ENCODE results near the gene SPRED2.
A peak's percentile ranks its signal among the peaks of the same experiment; 100 is the strongest.

The SPRED2 gene

DNA sequence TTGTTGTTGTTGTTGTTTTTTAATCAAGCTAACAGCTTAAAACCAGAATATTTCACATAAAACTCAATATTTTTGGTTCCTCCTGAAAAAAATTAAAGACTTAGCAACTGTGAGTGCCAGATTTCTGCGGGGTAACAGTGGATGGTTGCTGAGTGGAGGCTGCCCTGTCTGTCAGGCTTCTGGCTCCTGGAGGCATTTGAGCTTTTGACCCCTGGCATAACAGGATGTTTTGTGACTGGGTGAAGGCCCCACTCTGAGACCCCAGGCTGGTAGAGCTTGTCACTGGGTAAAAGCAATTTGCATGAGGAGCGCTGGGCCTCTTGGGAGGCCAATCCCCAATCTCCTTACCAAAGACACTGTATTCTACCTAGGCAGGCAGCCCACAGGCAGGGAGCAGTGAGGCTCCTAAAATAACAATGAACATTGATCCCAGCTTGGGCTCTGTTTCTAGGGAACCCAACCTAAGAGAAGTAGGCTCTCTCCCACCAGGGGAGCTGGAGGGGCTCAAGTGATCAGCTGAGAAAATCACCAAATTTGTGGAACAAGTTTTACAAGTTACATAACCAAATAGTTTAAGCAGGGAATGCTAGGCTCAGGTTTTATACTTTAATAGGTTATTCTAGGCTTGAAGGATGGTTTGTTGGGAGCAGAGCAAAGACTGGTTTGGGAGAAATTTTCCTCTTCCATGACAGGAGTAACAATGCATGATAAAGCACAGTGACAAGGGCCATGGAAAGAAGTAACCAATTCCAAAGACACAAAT lies 5.9 kb upstream of the SPRED2 start:
- DNase-seq = no peak

DNA sequence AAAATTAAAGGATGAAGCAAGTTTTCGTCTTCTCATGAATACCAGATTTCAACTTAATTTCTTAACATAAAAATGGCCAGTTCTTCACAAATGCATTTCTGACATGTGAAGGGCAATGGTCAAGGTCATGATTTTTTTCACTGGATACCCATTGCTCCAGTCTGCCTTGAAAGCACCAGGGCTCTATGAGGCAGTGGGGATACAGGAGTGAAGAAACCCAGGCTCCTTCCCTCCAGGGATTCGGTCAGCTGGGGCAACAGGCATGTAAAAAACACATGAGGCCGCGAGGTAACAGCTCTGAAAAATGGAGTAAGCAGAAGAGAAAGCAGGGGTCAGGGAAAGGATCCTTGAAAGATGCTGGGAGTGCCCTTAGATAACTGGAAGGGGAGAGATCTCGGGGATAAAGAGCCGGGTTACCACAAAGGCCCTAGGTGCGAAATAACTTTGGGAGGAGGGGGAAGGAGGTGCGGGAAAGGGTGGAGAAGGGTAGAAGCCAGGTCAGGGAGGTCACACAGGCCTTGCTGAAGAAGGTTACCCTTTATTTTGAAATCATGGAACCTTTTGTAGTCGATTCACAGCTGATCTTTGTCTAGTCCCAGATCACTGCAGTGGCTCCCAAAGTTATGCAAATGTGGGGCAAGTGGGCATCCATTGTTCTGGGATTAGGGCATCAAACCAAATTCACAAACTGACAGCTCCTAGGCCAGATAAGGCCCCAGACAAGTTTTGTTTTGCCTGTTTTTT lies 5.2 kb upstream of the SPRED2 start:
- DNase-seq = no peak

DNA sequence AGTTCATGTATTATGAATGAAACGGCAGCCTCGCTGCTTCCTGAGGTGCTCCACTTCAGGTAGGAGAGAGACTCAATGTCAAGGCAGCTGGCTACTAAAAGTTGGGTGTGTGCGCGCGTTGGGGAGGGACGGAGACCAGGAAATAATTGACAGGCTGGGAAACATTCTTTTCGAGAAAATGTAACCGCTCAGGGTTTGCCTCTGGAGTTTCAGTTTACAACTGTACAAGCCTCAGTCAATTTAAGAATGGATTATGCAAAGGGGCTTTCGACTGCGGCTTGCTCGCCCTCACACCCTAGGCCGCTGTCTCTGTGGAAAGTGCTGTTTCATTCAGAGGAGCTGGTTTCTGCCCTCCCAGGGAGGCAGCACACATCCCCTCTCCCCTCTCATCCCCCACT lies 4.4 kb upstream of the SPRED2 start:
- no peak for DNase-seq

DNA sequence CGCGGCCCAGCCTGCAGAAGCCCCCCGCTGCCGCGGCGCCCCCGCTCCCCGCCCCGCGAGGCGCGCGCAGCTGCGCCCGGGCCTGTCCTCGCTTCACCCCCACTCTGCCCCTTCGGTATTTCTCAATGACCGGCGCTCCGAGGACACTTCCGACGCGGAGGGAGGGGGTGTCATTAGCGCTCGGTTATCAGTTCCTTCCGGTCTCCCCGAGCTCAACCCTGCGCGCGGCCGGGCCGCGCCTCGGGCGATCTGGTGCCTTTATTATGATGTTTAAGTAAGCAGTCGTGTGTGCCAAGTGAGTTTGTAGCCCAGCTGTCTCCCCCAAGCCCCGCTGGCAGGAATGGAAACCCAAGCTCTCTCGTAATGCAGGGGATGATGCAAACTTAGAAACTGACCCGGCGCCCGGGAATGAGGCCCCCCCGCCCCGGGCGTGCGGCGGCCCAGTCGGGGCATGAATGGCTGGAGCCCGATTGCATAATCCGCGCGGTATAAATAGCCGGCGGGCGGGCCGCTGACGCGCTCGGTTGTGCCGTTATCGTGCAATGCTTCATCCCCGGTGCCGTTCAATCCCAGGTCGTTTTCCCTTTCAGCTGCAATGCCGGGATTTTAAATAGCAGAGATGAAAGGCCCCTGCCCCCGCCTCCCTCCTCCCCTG lies 3.9 kb upstream of the SPRED2 start:
- DNase-seq = peak; percentile 58

DNA sequence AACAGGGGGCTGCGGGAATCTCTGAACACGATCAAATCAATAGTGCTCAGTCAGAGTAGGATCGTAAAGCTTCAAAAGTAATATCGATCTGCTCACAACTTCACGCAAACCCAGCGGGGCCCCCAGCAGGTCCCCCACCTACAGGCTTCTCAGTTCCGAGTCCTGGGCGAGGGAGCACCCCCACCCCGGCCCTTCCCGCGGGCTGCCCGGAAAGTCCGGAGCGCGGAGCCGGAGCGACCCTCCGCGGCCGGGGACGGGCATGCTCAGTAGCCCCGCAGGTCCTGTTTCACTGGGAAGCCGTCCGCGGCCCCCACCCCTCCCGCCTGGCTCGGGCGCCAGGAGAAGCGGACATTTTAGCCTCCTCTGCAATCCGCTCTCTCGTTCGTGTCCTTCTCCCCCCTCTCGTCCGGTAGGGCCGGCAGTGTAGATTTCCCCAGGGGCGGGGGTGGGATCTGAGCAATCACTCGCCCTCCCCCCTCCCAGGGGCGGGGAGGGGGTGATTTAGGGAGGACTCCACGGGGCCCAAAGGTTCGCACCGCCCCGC lies 3.3 kb upstream of the SPRED2 start:
- DNase-seq = peak; percentile 75

DNA sequence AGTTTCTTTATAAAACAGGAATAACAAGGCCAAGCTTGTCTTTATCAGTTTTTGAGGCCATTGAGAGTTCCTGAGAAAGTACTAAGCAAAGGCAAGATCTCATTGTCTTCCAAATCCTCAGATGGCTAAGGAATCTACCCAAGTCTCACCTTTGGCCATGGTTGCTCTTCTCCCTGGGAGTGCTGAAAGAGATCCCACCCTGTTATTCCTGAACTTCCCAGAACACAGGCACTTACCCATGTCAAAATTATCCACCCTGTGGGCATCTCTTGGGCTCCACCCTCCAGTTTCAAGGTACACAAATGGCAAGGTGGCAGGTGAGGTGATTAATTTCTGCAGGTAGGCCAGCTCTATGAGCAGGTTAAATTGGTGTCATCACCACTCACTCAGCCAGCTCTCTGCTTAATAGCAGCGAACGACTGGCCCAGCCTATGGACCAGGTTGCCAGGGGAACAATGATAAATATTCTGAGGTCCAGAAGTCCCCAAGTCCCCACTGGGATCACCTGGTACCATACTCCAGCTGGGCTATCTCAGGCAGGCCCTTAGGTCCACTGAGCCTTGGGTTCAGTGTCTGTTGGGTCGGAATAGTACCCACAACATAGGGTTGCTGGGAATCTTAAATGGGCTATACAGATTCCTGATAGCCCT lies 2.3 kb upstream of the SPRED2 start:
- DNase-seq = no peak

DNA sequence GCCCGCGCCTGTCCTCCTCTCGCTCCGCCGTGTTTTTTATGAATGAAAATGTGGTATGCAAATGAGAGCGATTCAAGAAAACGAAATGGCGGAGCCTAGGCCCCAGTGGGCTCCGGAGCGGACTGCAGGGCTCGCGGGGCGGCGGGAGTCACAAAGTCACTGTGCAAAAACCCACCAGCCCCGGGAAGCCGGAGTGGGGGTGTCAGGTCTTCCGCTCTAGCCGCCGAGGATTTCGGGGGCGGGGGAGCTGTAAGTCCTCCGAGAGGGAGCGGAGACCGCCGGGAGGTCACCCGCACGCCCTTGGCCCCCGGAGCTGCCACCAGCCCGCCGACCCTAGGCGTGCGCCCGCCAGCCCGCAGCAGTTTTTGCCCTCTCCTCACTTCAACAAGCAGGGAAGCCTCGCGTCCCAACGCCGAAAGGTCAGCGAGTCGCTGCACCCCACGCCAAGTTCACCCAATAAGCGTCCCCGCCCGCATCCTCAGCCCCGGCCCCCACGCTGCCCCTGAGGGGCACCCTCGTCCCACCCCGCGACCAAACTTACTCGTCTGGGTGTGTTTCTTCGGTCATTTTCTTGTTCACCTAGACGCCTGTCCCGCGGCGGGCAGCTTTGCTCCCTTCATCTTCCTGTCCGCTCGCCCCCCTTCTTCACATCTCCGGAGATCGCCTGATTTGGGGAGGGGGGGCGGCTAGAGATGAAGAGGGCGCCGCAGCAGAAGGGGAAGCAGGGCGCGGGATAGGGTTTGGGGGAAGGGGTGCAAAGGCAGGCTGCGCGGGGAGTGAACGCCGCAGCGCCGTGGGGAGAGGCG lies 775 bp downstream of the SPRED2 start:
- peak; percentile 70 for DNase-seq

DNA sequence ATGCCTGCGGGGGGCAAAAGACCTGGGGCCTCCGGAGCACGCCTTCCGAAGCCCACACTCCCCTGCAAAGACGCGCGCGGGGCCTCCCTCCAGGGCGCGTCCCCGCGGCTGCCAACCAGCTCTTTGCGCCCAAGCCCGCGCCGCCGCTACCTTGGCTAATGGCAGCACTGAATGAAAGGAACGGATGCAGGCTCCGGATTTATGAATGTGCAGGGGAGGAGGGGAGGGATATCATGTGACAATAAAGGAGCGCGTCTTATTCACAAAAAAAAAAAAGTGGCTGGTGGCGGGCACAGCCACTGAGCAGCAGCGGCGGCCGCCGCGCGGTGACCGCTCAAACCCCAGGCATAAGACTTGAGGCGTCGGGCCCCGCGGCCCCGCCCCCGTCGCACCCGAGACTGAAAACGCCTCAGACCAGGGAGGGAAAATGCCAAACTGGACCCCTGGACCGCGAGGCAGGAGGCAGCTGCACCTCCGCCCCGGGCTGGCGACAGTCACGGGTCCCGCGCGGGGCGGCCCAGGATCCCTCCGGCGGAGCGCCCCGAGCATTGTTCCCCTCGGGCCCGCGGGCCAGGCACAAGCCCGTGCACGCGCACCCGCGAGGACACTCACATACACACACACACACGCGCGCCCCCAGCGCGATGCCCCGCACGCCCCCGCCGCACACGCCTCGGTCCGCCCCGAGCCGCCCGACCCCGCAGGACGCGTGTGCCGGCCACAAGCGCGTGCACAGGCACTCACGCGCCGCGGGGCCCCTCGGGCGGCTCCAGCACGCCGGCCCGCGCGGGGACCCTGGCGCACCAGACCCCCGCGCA lies 1.6 kb downstream of the SPRED2 start:
- peak; percentile 91 for DNase-seq

DNA sequence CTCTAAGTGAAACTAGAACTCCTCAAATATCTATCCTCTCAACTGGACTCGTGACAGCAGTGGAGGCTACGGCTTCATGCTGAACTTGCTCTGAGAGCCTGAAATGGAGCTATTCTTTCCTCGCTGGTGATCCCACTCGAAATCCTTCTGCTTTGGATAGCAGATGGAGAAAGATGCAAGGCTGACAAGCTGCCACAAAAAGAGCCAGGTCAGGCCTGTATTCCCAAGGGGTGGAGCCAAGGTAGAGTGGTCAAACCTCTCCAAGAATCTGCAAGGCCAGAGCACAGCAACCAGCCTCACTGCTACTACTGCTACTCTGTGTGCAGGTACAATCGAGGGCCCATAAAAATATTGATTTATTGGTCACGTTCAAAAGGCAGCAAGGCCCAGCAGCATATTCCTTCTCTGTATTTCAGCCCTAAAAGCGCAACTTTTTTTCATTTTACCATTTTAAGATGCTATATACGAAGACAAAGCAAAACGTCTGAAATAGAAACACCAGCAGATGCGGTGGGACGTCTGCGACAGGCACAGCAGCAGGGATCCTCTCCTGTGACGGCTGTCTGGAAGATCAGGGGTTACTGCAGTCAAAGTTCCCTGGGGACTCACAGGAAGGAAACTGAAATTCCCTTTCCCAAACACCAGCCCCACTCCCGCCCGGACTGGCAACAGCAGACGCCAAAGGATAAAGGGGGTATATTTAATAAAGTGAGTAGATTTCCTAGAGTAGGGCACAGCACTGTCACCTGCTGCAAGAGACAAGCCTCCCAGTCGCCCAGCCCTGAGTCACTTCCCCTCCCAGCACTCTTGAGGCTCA lies 2.4 kb downstream of the SPRED2 start:
- peak; percentile 78 for DNase-seq

DNA sequence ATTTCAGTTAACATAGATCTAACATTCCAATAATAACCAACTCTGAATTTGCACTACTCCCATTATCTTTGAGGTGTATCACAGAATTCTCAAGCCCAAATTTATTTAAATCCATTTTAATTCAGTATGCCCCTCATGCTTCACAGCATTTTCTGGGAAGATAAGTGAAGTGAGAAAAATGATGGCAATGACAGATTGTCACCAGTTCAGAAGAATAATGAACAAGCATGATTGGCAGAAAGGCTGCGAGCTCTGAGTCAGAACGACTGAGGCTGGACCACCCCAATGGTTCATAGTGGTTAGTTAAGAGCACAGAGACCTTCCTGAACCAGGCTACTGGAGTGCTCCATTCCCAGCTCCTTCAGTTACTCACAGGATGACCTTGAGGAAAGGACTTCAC lies 4.9 kb downstream of the SPRED2 start:
- no peak for DNase-seq

DNA sequence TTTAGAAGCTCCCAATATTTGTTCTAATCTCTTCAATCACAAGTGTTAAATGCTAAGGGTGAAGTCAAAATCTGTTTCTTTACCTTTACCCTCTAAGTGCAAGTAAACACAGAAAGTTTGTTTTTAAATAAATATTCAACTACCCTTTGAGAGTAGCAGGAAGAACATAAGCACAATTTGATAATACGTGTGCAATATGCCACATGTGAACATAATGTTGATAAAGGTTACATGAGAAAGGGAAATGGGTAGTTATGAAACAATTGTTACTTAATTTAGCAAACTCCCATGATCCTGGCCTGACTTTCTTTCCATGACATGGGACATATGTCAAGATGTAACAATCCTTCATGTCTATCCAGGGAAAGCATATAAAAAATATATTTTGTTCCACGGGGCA lies 7.1 kb downstream of the SPRED2 start:
- no peak for DNase-seq

DNA sequence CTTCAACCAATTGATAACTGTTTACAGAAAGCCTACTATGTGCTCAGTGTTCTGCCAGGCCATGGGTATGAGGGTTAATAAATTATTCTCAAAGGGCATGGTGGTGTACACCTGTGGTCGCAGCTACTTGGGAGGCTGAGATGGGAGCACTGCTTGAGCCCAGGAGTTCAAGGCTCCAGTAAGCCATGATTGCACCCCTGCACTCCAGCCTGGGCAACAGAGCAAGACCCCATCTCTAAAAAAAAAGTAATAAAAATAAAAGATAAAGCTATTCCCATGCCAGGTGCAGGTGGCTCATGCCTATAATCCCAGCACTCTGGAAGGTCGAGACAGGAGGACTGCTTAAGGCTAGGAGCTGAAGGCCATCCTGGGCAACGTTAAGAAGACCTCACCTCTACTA lies 8.0 kb downstream of the SPRED2 start:
- no peak for DNase-seq

DNA sequence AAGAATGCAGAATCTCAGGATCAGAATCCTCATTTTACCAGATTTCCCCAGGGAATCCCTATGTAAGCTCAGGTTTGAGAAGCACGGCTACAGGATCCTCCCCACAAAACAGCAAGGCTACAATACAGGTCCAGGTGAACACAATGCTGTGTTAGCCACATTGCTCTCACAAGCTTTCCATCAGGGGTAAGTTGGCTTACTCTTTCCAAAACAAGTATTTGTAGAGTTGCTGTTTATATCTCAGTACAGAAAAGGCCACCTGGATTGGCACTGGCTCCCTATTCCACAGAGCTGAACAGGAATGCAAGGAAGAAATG lies 11.0 kb downstream of the SPRED2 start:
- DNase-seq = no peak

DNA sequence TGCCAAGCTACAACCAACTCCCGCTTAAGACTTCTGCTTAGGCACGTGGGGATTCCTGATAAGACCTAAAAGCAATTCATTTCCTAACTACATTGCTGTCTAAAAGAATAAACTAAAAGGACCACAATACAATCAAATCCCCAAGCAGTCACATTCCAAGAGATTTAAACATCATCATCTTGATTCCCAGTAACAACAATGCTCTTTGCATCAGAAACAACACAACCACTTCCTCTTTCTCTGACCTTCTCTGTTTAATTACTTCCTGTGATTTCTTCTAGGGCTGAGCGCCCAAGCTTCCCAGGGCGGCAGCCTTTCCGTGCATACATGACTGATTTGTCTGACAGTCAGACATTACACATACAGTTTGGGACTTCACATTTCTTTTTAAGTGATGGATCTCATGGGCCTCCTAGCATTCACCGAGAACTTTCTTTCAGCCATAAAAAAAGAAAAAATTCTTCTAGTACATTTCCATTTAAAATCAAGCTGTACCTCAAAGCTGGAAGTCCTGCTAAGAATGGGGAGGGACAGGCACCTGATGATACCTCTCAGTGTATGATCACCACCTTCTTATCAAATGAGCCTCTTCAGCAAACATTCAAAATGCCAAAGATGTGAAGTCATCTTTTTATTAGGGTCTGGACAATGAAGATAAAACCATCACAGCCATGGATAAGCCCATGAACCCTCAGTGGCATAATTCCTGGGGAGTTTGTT lies 11.5 kb downstream of the SPRED2 start:
- DNase-seq = no peak

DNA sequence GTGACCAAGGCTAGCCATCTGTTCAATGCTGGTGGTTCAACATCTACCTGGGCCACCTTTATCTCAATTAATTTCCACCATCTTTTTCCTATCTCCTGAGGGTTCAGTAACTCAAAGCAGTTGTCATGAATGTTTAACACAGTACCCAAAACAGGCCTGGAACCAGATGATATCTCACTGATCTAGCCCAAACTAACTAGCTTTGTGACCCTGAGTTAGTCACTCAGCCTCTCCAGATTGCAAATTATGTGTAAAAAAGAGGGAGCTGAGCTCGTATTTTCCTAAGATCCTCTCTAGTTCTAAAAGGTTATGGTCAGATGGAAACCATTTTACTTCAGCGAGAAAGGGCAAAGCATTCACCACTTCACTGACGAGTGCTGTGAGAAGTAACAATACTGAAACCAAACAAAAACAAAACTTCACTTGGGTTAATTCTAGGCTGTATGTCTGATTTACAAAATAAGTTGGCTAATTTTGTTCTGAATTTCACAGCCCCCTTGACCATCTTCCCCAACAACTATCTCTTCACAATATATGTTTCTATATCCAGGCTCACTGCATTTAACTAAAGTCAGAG lies 14.8 kb downstream of the SPRED2 start:
- DNase-seq = no peak

DNA sequence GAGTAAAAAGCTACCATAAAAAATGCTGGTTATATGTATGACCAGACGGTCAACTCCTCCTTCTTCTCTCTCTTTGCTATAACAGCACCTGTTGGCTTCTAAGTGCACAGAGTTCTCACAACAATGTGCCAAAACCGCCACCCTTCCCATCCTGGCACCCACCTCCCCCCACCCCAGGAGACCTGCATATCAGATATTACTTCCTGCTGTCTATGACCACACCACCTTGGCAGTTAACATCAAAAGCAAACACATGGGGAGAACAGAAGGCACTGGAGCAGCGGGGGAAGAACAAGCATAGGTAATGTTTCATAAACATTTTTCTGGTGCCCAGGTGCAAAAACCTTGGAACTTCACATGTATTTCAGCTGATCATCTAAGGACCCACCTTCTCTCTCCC lies 15.5 kb downstream of the SPRED2 start:
- DNase-seq = peak; percentile 83

DNA sequence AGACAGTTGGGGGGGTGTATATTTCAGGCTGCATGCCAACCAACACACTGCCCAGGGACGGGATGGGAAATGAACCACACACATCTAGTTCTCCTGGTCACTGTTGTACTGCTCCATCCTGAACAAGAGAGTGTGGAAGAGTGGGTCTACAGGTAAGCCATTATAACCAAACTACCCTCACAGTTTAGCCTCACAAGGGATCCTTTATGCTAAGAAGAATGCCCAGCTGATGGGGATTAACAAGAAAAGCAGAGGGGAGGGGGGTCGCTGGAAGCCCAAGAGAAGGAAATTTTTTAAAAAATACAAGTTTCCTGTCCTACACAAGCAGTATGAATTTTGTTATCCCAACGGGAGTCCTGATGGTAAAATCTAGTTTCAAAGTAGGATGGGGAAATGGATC lies 16.1 kb downstream of the SPRED2 start:
- DNase-seq = no peak

DNA sequence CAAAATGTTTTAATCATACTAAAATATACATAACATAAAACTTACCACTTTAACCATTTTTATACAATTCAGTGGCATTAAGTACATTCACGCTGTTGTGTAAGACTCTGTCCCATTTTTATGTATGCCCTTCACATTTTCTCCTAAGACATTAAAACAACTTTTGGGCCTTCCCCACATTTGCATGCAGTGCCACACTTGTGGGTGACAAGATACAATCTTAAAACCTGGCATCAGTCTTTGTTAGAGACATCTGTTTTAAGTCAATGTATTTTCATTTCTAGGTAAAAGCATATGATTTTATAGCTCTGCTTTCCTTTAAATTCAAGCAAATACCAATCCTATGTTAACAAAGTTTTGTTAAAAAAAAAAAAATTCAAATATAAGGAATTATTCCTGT lies 17.3 kb downstream of the SPRED2 start:
- DNase-seq = no peak

DNA sequence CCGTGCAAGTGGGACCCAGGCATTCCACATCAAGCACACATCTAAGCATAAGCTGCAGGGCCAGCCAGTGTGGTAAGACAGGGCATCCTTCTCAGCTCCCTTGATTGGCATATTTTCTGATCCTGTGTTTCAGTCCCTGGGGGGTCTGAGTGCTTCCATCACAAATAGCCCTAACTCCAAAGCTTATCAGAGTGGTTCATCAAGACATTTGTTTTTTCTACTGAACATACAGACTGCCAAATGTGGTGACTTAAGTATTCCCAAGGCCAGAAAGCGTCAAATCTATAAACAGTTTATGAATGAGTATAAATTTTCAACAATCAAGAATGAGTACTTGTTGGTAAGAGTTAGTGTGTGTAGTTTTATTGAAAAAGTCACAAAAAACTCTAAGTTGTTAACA lies 18.8 kb downstream of the SPRED2 start:
- DNase-seq = no peak

DNA sequence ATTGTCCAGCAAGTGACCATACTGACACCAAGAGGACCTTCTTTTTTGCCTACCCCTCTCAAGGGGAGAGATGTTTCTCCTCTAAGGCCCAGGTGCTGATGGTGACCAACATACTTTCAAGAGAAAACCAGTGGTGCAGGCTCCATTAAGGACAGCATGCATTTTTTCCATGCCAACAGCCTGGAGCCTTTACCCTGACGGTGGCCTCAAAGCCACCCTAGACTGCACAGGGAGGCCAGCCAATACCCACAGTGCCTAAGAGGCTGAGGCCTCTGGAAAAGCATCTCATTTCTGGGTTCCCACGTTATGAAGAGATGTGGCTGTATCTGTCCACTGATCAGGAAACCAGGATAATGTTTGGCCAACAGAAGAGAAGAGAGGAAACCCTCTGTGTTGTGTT lies 19.3 kb downstream of the SPRED2 start:
- DNase-seq = no peak
